ENCODE measurements around the gene TBCEL.

DNA sequence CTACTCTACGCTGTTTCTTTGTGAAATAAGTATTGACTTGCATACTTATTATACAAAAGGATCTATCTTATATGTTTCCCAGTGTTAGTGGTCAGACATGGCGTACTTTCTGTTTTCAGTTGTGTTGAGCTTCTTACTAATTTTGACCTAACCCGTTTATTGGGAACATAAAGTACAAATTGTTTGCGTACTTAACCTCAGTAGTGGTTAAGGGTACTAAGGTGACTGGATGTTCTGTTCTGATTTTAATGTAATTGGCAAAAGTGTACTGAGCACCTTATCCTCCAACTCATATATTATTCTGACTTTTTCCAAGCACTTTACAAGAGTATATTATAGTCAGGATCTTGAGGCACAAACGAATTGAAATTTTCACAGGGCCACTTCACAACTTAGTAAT lies 17.2 kb downstream of the TBCEL start:
- no peak for TF ChIP-seq EP300 (IDR thresholded peaks at IDR 0.05)
- TF ChIP-seq POLR2A (IDR thresholded peaks at IDR 0.05), result no peak
